ENCODE results near the gene FXN.

Gene FXN

DNA sequence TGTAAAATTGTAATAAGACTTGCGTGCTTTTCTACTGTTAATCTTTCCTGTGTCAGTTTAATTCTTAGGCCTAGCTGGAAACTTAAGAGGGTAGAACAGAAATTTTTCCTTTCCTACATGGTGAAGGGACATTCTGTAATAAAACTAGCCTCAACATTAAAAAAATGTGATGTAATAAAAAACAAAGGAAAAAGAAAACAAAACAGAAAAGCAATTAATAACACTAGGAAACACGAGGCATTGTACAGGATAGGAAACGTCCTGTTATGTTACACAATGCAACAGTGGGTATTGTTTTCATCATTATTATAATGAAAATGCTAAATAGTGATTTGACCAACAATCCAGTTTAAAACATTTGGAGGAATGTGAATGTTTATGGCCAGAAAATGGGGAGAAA is 47.8 kb downstream of the FXN start:
- DNase-seq (ENCODE audit: low spot score) = no peak
- TF ChIP-seq, protein P1, sequence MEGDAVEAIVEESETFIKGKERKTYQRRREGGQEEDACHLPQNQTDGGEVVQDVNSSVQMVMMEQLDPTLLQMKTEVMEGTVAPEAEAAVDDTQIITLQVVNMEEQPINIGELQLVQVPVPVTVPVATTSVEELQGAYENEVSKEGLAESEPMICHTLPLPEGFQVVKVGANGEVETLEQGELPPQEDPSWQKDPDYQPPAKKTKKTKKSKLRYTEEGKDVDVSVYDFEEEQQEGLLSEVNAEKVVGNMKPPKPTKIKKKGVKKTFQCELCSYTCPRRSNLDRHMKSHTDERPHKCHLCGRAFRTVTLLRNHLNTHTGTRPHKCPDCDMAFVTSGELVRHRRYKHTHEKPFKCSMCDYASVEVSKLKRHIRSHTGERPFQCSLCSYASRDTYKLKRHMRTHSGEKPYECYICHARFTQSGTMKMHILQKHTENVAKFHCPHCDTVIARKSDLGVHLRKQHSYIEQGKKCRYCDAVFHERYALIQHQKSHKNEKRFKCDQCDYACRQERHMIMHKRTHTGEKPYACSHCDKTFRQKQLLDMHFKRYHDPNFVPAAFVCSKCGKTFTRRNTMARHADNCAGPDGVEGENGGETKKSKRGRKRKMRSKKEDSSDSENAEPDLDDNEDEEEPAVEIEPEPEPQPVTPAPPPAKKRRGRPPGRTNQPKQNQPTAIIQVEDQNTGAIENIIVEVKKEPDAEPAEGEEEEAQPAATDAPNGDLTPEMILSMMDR (IDR thresholded peaks at IDR 0.05; ENCODE audit: extremely low read depth, insufficient read depth, missing control alignments) = no peak
- in situ Hi-C loops (cut with MboI; ENCODE audit: low pct_unique_long_range_greater_than_20kb, low sequenced_read_pairs, unreplicated experiment) = no loop called here

DNA sequence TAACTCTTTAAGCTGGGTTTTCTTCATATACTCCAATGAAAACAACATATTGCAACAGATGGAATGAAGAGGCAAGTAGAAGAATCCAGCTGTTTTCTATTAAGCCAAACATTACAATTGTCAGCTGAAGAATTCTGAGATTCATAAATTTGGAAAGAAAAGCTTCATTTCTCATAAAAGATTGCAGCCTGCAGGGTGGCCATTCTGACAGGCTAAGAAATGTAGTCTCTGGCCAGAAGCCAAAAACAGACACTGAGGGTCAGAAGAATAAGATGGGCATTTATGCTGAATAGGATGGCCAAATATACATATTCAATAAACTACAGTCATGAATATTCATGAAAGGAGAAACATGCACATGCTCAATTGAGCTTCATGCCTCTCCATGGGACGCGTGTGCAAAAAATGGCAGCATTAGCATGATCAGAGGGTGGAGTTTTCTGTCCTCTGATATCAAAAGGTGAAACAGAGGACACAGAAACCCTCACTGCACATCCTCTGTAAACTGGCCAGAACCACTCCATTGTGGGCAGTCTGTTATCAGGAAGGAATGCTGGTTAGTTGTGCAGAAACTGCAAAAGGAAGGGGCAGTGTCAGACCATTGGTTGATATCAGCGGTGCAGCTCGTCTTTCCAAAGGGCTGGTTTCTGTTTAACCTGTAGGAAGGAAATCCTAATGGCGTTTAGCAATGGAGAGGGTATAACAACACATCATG is 50.2 kb downstream of the FXN start:
- DNase-seq (ENCODE audit: low spot score) = no peak
- in situ Hi-C loops (cut with MboI; ENCODE audit: low pct_unique_long_range_greater_than_20kb, low sequenced_read_pairs, unreplicated experiment) = no loop called here
- TF ChIP-seq, protein P1 (IDR thresholded peaks at IDR 0.05; ENCODE audit: extremely low read depth, insufficient read depth, missing control alignments) = no peak

- DNase-seq (ENCODE audit: low spot score) = no peak
- TF ChIP-seq, protein P1 (IDR thresholded peaks at IDR 0.05; ENCODE audit: extremely low read depth, insufficient read depth, missing control alignments) = no peak
- in situ Hi-C loops (cut with MboI; ENCODE audit: low pct_unique_long_range_greater_than_20kb, low sequenced_read_pairs, unreplicated experiment) = no loop called here
These were observed 50.8 kb downstream of the FXN start for GRCh38 chr9:69086312-69086711.

DNA sequence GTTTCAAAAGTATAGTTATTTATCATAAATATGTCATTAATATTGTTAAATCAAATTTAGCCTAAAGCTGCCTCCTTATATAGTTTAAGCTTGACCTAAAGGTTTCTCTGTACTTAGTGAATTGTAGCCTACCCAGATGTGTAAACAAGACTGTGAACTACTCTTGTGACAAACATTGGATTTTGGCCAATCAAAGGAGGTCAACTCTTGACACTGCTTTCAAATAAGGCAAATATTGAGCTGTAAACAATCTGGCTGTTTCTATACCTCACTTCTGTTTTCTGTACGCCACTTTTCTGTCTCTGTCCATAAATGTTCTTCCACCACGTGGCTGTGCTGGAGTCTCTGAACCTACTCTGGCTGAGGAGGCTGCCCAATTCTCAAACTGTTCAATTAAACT is 51.2 kb downstream of the FXN start:
- in situ Hi-C loops (cut with MboI; ENCODE audit: low pct_unique_long_range_greater_than_20kb, low sequenced_read_pairs, unreplicated experiment) = no loop called here
- TF ChIP-seq, protein P1 (IDR thresholded peaks at IDR 0.05; ENCODE audit: extremely low read depth, insufficient read depth, missing control alignments) = no peak
- DNase-seq (ENCODE audit: low spot score) = no peak

DNA sequence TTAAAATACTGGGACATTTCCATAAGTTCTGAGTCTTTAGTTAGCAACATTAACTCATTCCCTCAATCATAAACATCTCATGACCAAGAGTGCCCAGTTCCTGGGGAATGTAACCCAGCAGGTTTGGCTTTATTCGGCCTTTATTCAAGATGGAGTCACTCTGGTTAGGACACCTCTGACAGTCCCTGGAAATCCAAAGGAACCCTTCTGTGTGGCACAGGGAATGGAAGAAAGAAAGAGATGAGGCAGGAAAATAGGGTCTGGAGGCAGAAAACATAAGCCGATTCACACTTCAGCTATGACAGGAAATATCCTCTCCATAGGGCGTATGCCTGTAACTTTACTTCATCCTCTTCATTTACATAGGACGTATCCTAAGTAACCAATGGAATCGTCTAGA is 53.5 kb downstream of the FXN start:
- in situ Hi-C loops (cut with MboI; ENCODE audit: low pct_unique_long_range_greater_than_20kb, low sequenced_read_pairs, unreplicated experiment) = no loop called here
- TF ChIP-seq, protein P1 (IDR thresholded peaks at IDR 0.05; ENCODE audit: extremely low read depth, insufficient read depth, missing control alignments) = no peak
- no peak for DNase-seq (ENCODE audit: low spot score)

- TF ChIP-seq, protein P1 (IDR thresholded peaks at IDR 0.05; ENCODE audit: extremely low read depth, insufficient read depth, missing control alignments) = no peak
- in situ Hi-C loops (cut with MboI; ENCODE audit: low pct_unique_long_range_greater_than_20kb, low sequenced_read_pairs, unreplicated experiment) = no loop called here
- DNase-seq (ENCODE audit: low spot score) = no peak
These were observed 53.9 kb downstream of the FXN start for GRCh38 chr9:69089491-69089890.
